GM06990 (cell line): ENCODE data around the gene SOCS7.

Experiments used
- DNase-seq: peaks from one replicate; pipeline ENCODE4 v3.0.0-alpha.2; 2011; ENCODE audit not compliant: insufficient read length; ENCODE audit errors: extremely low read depth
- H3K27me3 ChIP-seq: replicated peaks from 2 replicates; pipeline ENCODE4 v1.6.0; 2011; ENCODE audit warnings: low read length; ENCODE audit not compliant: control insufficient read depth, insufficient read depth
- H3K36me3 ChIP-seq: 2 replicates; pipeline ENCODE4 v1.5.1; 2011; ENCODE audit warnings: low read length; ENCODE audit not compliant: control insufficient read depth, insufficient read depth
- H3K4me3 ChIP-seq: replicated peaks from 2 replicates; pipeline ENCODE4 v1.5.1; 2011; ENCODE audit warnings: low read depth, mild to moderate bottlenecking, control low read depth, low read length
- TF ChIP-seq, protein P1 (sequence below): IDR thresholded peaks from 2 replicates; pipeline ENCODE4 v1.5.1; 2011; ENCODE audit warnings: low read length, control low read depth, mild to moderate bottlenecking, inconsistent platforms; ENCODE audit not compliant: insufficient read depth, poor library complexity, severe bottlenecking

The SOCS7 gene

DNA sequence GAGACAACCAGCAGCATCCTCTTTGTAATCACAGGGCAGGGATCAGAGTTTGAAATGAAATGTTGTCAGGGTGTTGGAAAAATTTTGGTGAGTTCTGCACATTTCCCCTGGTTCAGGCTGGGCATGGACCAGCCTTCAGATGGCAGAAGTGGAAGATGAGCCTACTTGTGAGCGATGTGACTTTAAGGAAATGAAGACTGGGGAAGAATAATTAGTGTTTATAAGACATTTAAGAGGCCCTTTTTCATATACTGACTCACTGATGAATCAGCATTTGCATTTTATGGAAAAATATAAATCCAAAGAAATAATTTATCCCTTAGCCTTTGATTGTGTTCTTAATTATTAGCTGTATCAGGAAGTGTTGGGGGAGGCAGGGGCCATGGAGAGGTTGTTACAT is 28.7 kb upstream of the SOCS7 start:
- DNase-seq: no peak
- Histone ChIP-seq H3K27me3 (no peaks in the 10 kb centered on the region), H3K4me3 (no peak overlapping the region), H3K36me3 (peaks cover 7% of the 10 kb centered on the region)
- TF ChIP-seq, protein P1, sequence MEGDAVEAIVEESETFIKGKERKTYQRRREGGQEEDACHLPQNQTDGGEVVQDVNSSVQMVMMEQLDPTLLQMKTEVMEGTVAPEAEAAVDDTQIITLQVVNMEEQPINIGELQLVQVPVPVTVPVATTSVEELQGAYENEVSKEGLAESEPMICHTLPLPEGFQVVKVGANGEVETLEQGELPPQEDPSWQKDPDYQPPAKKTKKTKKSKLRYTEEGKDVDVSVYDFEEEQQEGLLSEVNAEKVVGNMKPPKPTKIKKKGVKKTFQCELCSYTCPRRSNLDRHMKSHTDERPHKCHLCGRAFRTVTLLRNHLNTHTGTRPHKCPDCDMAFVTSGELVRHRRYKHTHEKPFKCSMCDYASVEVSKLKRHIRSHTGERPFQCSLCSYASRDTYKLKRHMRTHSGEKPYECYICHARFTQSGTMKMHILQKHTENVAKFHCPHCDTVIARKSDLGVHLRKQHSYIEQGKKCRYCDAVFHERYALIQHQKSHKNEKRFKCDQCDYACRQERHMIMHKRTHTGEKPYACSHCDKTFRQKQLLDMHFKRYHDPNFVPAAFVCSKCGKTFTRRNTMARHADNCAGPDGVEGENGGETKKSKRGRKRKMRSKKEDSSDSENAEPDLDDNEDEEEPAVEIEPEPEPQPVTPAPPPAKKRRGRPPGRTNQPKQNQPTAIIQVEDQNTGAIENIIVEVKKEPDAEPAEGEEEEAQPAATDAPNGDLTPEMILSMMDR: no peak

DNA sequence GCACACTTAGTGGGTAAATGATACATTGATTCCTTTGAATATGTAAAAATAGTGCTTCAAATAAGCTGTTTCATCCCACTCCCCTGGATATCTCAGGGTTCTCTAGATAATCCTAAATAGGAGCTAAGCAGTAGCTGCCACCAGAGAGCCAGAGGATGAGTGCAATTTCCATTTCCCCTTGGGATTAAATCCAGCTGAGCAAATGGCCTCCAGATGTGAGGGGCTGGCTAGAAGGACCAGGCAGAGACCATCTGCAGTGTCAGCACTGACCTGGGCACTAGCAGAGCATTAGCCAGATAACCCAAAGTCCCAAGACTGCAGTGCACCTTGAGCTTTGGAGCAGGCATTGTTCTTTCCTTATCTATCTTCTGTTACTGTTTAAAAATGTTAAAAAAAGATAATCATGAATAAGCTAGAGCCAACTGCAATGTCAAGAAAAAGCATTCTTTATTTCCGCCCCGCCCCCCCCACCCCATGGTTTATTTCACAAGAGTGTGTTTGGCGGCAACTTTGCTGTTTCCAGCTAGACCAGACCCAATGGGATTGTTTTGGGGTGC is 27.4 kb upstream of the SOCS7 start:
- Histone ChIP-seq H3K4me3 (no peak overlapping the region), H3K36me3 (peaks cover 7% of the 10 kb centered on the region), H3K27me3 (no peaks in the 10 kb centered on the region)
- no peak for DNase-seq
- TF ChIP-seq, protein P1: no peak

DNA sequence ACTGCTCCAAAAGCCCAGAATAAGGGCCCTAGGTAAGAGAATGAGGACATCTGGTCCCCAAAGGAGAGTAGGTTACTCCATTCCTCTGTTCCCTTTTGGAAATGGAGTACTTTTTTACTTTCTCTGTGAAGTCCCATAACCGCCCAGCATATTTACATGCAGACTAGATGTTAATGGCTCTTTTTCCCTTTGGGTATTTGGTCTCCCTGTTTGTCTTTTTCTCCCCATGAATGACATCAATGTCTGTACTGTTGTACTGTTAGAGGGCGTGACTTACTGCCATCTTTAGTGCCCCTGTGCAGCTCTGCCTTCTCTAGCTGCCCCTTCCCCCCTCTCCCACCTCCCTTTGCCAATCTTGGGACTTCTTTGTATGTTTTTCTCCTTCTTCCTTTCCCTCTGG is 26.9 kb upstream of the SOCS7 start:
- TF ChIP-seq, protein P1: no peak
- peaks cover 7% of the 10 kb centered on the region for H3K36me3 ChIP-seq
- no peak overlapping the region for H3K4me3 ChIP-seq
- H3K27me3 ChIP-seq: no peaks in the 10 kb centered on the region
- DNase-seq: no peak

DNA sequence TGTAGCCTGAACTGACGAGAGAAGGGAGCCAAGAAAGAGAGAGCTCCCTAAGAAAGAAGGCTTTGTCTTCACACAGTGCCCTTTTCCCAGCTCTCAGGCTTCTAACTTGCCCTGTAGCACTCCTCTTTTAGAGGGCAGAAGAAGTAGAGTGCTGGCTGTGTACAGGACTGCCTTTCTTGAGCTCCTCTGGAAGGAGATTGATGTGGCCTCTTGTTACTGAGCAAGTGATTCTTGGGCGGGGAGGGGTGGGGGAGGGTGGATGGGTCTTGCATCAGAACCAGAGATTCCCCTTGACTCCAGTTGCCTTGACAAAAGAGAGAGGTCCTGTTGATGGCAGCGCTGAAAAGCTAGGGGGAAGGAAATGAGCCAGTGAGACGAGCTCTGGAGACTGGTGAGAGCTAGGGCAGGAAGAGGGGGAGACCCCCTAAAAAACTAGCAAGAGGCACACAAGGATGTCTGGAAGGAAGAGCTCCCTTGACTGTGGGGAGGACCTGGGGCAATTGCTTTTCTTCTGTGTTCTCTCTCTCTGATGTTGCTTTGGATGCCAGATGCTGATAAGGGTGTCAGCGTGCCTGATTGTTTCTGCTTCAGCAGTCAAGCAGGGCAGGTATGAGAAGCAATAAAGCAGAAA is 26.3 kb upstream of the SOCS7 start:
- no peak for DNase-seq
- TF ChIP-seq, protein P1: no peak
- H3K36me3 ChIP-seq: peaks cover 7% of the 10 kb centered on the region
- no peak overlapping the region for H3K4me3 ChIP-seq
- no peaks in the 10 kb centered on the region for H3K27me3 ChIP-seq

DNA sequence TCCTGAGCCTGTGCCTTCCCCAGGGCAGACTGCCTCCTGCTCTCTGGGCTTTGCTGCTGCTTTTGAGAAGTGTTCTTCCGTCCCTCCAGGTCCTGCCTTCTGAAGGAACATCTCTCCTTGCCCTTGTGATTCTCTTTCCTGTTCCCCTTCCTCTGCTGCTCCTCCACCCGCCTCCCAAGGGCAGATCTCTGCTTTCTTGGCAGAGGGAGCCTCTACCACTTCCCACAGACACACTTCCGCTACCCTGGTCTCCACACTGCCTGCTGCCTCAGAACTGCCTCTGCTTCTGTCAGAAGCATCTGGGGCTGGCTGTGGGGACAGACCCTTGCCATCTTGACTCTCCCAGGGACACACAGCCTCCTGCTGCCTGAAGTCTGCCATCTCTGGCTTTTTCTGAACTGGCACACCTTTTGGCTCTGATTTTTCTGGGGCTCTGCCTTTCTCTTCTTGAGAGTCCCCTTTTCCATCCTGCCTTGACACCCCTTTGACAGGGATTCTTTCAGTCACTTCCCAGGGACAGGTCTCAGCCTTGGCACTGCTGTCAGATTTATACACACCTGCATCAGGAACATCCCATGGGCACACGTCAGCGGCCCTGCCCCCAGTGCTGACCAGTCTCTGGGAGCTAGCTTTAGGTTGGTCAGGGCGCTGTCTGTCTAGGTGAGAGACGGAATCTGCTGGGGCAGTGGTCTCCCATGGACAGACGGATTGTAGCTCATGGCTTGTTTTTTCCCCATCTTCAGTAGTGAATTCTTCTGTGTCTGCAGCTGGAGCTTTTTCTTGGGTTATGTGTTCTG is 24.4 kb upstream of the SOCS7 start:
- no peak overlapping the region for H3K4me3 ChIP-seq
- H3K36me3 ChIP-seq: peaks cover 3% of the 10 kb centered on the region
- TF ChIP-seq, protein P1: no peak
- H3K27me3 ChIP-seq: no peaks in the 10 kb centered on the region
- DNase-seq: no peak
